Stimulated activated CD8-positive, alpha-beta memory T cell treated with anti-CD3 and anti-CD28 coated beads, Interleukin-2, amount 100 ng/mL, for 1 hour (primary cell): ENCODE results near the gene ADAMTS14.

Experiments
- DNase-seq, 2 donors: peaks; one replicate each; pipeline ENCODE4 v3.0.0-alpha.2; 2020; ENCODE audit warnings: low read depth in 2 of 2

Gene ADAMTS14

GRCh38 chr10:70728328-70728727, 56.0 kb downstream of the ADAMTS14 start:
- no peak for DNase-seq

GRCh38 chr10:70729763-70730357, 57.6 kb downstream of the ADAMTS14 start:
- DNase-seq: no peak

GRCh38 chr10:70730955-70731354, 58.6 kb downstream of the ADAMTS14 start:
- DNase-seq: no peak

DNA sequence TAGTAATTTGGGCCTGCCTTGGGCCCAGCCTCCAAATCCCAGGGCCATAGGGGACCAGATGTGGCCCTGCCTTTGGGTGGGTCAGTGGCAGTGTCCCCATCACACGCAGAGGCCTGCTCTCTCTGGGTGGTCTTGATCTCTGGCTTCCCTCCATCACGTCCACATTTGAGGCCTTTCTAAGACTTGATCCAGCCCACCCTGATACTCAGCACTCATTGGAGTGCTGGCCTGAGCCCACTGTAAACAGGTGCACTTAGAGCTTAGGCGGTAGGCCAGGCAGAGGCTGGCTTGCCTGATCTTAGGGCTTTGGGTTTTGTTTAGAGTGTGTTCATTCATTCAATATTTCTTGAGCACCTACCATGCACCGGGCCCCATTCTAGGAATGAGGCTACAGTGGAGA, 60.3 kb downstream of the ADAMTS14 start:
- DNase-seq: no peak

DNA sequence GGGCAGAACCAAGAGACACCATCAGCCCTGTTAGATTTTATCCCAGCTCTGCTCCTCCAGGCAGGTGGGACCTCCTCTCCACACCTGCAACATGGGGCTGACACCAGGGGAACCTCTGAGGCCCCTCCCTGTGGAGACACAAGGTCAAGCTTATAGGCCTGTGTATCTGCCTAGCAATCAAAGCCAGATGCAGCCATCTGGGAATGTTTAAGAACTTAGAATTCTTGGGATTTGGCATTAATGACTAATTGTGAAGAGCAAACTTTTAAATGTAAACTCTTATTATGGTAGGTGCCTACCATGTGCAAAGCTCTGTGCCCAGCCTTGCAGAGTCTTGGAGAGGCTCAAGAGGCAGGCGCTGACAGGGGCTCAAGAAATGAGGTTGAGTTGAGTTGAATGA, 60.7 kb downstream of the ADAMTS14 start:
- DNase-seq: no peak

- DNase-seq: no peak
Measured at GRCh38 chr10:70735161-70735560, 62.9 kb downstream of the ADAMTS14 start.

- no peak for DNase-seq
Measured at GRCh38 chr10:70736525-70736924, 64.2 kb downstream of the ADAMTS14 start.

DNA sequence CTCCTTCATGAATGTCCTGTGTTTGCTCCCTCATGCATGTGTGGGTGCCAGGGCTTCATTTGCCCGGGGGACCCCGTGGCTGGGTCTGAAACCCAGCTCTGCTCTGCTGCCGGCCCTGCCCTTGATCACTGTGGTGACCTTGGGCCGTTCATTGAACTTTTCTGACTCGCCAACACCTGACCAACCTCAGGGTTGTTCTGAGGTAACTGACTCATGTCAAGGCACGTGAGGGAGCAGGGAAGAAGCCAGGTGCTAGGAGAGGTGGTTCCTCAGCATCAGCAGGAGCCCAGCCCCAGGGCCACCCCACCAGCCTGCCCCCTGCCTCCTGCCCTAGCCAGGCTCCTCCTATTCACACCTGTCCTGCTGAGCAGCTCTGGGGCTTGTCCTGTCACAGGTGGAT, 64.9 kb downstream of the ADAMTS14 start:
- no peak for DNase-seq

- DNase-seq: no peak
Measured at GRCh38 chr10:70738006-70738760, 65.9 kb downstream of the ADAMTS14 start.

- no peak for DNase-seq
Measured at GRCh38 chr10:70738761-70739121, 66.4 kb downstream of the ADAMTS14 start.

DNA sequence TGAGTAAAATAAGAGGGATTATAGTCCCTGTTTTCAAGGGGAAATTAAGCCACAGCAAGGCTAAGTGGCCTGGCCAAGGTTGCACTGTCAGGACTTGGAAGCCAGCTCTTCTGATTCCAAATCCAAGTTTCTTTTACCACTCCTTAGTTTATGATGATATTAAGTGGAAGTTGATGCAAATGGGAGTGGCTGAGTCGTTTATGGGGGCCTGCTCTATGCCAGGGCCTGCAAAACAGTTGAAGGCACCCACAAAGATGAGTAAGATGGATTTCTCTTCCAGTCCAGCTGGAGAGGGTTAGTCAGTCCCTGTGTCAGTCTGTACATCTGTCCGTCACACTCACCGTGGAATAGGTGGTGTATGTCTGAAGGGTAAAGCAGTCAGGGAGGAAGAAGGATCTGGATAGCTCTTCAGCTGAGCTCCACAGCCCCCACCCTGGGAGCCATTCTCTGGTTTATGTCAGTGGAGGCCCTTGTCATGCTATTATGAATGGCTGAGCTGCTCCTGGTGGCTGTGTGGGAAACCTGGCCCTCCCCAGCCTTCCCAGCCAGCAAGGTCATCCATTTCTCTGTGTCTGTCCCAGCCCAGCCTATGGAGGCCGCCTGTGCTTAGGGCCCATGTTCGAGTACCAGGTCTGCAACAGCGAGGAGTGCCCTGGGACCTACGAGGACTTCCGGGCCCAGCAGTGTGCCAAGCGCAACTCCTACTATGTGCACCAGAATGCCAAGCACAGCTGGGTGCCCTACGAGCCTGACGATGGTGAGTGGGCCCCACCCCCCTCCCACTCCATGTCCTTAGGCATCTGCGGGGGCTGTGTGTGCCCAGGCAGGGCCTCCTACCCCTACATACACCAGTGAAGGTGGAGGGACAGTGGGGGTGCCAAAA, 68.3 kb downstream of the ADAMTS14 start:
- DNase-seq: no peak

- DNase-seq: no peak
Measured at GRCh38 chr10:70742537-70743429, 70.5 kb downstream of the ADAMTS14 start.

GRCh38 chr10:70743430-70743788, 71.1 kb downstream of the ADAMTS14 start:
- no peak for DNase-seq

DNA sequence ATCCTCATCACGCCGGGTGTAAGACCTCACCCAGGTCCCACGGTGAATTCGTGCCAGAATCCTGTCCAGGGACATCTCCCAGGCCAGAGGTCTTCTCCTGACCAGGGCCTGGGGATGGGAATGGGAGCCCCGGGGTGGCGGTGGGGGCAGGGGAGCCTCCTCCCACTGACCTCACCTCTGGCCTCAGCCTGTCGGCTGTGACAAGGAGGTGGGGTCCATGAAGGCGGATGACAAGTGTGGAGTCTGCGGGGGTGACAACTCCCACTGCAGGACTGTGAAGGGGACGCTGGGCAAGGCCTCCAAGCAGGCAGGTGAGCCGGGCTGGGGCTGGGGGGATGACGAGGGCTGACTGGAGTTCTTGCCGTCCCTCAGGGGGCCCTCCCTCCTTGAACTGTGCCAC, 71.6 kb downstream of the ADAMTS14 start:
- no peak for DNase-seq

GRCh38 chr10:70744617-70745143, 72.4 kb downstream of the ADAMTS14 start:
- no peak for DNase-seq

DNA sequence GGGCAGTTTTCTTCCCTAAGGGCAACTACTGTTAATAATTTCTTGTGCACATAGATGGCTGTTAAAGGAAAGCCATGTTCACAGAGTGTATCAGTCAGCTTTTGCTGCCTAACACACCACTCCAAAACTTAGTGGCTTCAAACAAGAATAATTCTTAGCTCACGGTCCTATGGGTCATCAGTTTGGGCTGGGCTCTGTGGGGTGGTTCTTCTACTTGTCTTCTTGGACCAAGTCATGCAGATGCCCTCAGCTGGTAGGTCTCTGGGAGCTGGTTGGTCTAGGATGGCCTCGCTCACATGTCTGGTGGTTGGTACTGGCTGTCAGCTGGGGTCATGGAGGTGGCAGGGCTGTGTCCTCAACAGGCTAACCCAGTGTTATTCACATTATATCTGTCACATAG, 73.2 kb downstream of the ADAMTS14 start:
- DNase-seq: no peak

DNA sequence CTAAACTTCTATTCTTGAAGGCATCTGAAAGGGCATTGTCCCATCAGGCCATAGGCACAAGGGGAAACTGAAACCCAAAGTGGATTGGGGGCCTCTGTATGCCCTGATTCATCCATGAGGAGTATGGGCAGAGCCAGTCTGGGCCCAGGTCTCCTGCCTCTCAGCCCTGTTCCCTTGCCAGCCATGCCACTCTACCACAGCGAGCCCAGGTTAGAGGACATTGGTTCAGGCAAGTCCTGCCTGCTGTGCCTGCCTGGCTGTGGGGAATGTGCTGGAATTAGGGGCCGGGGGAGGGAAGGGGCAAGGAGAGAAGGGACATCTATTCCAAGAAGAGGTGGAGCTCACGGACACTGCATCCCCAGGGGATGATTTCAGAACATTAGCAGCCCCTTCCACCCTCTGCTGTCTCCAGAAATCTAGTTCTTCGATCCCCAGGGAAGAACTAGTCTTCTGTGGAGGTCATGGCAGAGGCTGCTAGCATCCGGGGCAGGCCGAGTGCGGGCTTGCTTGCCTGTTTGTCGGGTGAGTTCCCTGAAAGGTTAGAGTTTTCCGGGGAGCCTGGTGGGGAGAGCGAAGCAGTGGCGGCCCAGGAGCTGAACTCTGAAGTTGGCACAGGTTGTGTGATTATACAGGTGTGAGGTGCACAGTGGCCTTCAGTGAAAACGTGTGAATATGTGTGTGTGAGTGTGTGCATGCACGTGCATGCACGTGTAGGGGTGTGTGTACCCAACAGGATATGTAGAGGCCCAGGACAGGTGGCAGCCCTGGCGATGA, 75.1 kb downstream of the ADAMTS14 start:
- no peak for DNase-seq

GRCh38 chr10:70748305-70748704, 76.0 kb downstream of the ADAMTS14 start:
- no peak for DNase-seq

- DNase-seq: no peak
Measured at GRCh38 chr10:70748801-70749573, 76.7 kb downstream of the ADAMTS14 start.

DNA sequence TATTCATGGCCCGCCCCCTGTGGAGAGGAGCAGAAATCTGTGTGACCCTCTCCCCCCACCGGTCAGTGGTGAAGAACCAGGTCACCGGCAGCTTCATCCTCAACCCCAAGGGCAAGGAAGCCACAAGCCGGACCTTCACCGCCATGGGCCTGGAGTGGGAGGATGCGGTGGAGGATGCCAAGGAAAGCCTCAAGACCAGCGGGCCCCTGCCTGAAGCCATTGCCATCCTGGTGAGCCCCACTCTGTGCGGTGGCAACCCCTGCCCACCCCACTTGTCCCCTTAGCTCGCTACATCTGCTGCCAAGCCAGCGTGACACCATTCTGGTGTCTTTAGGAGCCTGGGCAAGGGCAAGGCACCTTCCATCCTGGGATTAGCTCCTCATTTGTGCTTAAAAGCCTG, 77.5 kb downstream of the ADAMTS14 start:
- DNase-seq: no peak
